ENCODE measurements around the gene UACA. TPM values are rescaled to one million over a fixed set of nuclear protein-coding genes. Genes with fewer than 3 reads are reported as not detected.

Gene UACA, protein sequence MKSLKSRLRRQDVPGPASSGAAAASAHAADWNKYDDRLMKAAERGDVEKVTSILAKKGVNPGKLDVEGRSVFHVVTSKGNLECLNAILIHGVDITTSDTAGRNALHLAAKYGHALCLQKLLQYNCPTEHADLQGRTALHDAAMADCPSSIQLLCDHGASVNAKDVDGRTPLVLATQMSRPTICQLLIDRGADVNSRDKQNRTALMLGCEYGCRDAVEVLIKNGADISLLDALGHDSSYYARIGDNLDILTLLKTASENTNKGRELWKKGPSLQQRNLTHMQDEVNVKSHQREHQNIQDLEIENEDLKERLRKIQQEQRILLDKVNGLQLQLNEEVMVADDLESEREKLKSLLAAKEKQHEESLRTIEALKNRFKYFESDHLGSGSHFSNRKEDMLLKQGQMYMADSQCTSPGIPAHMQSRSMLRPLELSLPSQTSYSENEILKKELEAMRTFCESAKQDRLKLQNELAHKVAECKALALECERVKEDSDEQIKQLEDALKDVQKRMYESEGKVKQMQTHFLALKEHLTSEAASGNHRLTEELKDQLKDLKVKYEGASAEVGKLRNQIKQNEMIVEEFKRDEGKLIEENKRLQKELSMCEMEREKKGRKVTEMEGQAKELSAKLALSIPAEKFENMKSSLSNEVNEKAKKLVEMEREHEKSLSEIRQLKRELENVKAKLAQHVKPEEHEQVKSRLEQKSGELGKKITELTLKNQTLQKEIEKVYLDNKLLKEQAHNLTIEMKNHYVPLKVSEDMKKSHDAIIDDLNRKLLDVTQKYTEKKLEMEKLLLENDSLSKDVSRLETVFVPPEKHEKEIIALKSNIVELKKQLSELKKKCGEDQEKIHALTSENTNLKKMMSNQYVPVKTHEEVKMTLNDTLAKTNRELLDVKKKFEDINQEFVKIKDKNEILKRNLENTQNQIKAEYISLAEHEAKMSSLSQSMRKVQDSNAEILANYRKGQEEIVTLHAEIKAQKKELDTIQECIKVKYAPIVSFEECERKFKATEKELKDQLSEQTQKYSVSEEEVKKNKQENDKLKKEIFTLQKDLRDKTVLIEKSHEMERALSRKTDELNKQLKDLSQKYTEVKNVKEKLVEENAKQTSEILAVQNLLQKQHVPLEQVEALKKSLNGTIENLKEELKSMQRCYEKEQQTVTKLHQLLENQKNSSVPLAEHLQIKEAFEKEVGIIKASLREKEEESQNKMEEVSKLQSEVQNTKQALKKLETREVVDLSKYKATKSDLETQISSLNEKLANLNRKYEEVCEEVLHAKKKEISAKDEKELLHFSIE (N-terminal part only)
- 46.4 and 46.7 TPM in 2 replicates for total RNA-seq
- polyA plus RNA-seq: 45.4 and 58.7 TPM in 2 replicates

DNA sequence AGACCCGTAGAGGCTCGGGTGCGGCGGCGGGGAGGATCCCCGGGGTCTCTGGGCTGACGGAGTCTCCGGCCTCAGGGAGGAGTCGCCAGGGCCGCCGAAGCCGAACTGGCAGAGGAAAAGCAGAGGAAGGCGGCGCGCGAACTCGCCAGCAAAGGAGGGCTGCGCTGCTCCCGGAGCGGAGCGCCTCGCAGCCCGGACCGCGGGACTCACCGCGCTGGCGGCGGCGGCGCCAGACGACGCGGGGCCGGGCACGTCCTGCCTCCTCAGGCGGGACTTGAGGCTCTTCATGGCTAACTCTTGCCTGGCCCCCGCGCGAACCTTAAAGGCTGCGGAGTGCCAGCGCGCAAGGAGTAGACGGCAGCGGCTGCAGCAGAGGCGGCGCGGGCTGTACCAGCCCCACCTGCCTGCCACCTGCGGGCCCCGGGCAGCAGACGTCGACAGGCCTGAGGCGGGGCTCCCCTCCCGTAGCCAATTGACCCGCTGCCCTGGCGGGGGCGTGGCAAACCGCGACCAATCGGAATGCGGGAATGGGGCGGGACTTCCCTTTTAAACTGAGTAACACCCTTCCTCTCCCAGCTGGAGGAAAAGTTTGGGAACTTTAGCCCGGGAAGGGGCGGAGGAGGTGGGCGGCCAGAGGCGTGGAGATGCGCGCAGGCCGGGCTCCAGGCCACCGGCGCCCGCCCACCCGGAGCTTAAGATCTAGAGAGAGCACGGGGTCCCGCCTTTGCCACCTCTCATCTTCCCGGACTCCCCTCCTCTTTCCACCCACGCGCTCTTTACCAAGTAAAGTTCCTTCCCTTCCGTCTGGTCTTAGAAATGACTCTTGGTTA, at the start of gene UACA:
Gene UACA (minus strand): TSS at position 439 of the 830 bp plus-strand sequence. CDS start 151 bp downstream, at position 288.
- no peaks in the 10 kb centered on the region for H3K9me3 ChIP-seq (ENCODE audit: low read depth)
- H3K4me1 ChIP-seq (ENCODE audit: insufficient read depth): peaks cover 6% of the 10 kb centered on the region
- H3K79me2 ChIP-seq: peaks cover 42% of the 10 kb centered on the region
- under 1% methylated on average over 61 of the region's 79 CpGs for WGBS (ENCODE audit: low lambda C conversion rate, missing lambda C conversion rate)
- H2AFZ ChIP-seq: peak within 1 kb of the TSS; percentile 54
- H3K36me3 ChIP-seq (replicated peaks; ENCODE audit: insufficient read depth, low read depth): no peaks in the 10 kb centered on the region
- TF ChIP-seq EZH2phosphoT487 (IDR thresholded peaks at IDR 0.05; ENCODE audit: low read depth, severe bottlenecking, unreplicated experiment): no peak
- TF ChIP-seq, protein P1, sequence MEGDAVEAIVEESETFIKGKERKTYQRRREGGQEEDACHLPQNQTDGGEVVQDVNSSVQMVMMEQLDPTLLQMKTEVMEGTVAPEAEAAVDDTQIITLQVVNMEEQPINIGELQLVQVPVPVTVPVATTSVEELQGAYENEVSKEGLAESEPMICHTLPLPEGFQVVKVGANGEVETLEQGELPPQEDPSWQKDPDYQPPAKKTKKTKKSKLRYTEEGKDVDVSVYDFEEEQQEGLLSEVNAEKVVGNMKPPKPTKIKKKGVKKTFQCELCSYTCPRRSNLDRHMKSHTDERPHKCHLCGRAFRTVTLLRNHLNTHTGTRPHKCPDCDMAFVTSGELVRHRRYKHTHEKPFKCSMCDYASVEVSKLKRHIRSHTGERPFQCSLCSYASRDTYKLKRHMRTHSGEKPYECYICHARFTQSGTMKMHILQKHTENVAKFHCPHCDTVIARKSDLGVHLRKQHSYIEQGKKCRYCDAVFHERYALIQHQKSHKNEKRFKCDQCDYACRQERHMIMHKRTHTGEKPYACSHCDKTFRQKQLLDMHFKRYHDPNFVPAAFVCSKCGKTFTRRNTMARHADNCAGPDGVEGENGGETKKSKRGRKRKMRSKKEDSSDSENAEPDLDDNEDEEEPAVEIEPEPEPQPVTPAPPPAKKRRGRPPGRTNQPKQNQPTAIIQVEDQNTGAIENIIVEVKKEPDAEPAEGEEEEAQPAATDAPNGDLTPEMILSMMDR (IDR thresholded peaks at IDR 0.05; ENCODE audit: poor library complexity): peak; percentile 3
- H3K9me2 ChIP-seq (replicated peaks; ENCODE audit: insufficient read depth): no peaks in the 10 kb centered on the region
- no peaks in the 10 kb centered on the region for H3K27me3 ChIP-seq
- no peaks in the 10 kb centered on the region for H4K20me1 ChIP-seq (ENCODE audit: insufficient read depth, poor library complexity, severe bottlenecking)
- peak within 1 kb of the TSS; percentile 78 for H3K4me2 ChIP-seq
- peak within 1 kb of the TSS; percentile 67 for H3K4me3 ChIP-seq
- peak; percentile 98 for DNase-seq (ENCODE audit: low spot score)
- H3K27ac ChIP-seq: peak within 1 kb of the TSS; percentile 93

DNA sequence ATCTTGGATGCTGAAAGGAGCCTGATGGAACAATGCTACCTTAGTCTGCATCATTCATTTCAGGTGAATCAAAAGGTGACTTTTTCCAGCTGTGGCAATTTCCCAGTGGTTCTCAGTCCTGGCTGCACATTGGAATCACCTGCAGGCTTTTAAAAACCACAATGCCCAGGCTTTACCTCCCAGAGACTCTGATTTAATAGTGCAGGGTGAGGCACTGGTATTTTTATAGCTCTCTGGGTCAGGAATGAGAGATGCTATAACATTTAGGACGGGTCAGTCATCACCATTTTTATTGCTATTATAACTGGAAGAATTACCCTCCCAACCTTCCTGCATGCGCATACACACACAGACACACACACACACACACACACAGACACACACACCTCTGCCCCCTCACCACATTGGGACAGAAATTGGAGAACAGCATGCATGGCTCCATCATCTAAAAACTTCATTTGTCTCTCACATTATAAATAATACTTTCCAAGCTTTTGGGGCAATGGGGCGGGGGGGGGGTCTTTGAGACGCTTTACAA, 49.5 kb upstream of the UACA start:
- no peak for TF ChIP-seq EZH2 (IDR thresholded peaks at IDR 0.05; ENCODE audit: borderline replicate concordance)
- TF ChIP-seq, protein P1 (IDR thresholded peaks at IDR 0.05; ENCODE audit: poor library complexity): no peak
- no peak for TF ChIP-seq EZH2phosphoT487 (IDR thresholded peaks at IDR 0.05; ENCODE audit: low read depth, severe bottlenecking, unreplicated experiment)
- Histone ChIP-seq H3K27me3 (no peaks in the 10 kb centered on the region), H3K9me2 (replicated peaks; ENCODE audit: insufficient read depth) (no peaks in the 10 kb centered on the region), H3K4me3 (no peak overlapping the region), H3K79me2 (no peaks in the 10 kb centered on the region), H3K36me3 (replicated peaks; ENCODE audit: insufficient read depth, low read depth) (no peaks in the 10 kb centered on the region), H3K27ac (no peak overlapping the region), H4K20me1 (ENCODE audit: insufficient read depth, poor library complexity, severe bottlenecking) (no peaks in the 10 kb centered on the region), H3K4me1 (ENCODE audit: insufficient read depth) (no peaks in the 10 kb centered on the region), H3K9me3 (ENCODE audit: low read depth) (no peaks in the 10 kb centered on the region), H3K4me2 (no peak overlapping the region), H2AFZ (no peak overlapping the region)
- WGBS (ENCODE audit: low lambda C conversion rate, missing lambda C conversion rate): 74% methylated on average over 4 of the region's 4 CpGs
- DNase-seq (ENCODE audit: low spot score): no peak

Measured in hepatocyte (in vitro differentiated cells).